Kidney capillary endothelial cell (primary cell): ENCODE measurements around the gene FNDC3B.
"Not testable (repeated sequence)": the region's sequence is repeated elsewhere in the genome, so short reads cannot be mapped to it uniquely, and the experiment has no call there.

Experiments used
- DNase-seq: peaks from one replicate; pipeline ENCODE4 v3.0.0-alpha.2; 2018; ENCODE audit warnings: low spot score

Gene FNDC3B

DNA sequence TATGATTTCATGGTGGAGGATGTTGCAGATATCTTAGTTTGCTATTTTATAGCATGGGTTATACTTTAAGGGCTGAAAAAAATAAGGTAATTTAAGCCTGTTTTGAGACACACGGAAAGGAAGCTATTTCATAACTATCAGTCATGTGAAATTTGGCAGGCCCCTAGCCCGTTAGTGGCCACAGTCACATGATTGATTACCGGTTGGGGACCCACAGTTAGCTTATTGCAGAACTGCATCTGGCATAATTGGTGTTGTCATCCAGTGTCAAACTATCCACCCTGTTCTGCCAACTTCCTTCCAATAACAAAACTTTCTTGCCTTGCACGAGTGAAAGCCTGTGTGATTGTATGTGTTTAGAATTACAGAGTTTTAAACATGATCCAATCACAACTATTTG lies 35.2 kb downstream of the FNDC3B start:
- no peak for DNase-seq

GRCh38 chr3:172076212-172076611 lies 36.8 kb downstream of the FNDC3B start:
- DNase-seq: no peak

GRCh38 chr3:172077197-172077757 lies 37.9 kb downstream of the FNDC3B start:
- no peak for DNase-seq

DNA sequence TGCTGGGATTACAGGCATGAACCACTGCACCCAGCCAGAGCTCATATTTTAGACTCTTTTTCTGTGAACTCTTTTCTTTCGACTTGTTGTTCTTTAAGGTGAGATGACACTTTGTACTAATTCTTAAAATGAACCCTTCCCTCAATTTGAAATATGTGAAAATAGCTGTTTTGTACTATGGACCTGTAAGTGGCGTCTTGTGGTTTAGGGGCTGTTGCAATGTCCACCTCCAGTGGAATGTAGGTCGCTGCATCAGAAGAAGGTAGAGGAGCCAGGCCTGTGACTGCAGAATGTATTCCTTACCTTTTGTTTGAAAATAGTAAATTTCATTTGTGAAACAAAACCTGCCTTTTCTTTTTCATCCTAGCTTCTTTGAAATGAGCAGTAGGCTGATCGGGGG lies 38.9 kb downstream of the FNDC3B start:
- DNase-seq: no peak

DNA sequence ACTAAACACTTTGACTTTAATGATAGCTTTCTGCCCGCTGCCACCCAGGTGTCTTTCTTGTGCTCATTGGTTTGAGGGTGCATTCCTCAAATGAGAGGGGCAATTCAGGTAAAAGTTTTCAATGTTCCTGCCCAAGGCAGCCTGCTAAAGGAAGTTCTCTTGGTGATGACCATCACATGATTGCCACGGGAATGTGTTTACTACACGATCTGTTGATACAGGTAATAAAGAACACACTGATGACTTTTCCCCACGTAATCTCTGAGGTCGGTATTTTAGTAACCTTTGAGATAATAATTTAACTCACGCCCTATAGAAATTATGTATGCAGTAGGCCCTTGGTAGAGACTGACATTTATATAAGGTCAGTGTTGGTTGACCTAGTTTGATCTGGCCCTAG lies 39.3 kb downstream of the FNDC3B start:
- no peak for DNase-seq

DNA sequence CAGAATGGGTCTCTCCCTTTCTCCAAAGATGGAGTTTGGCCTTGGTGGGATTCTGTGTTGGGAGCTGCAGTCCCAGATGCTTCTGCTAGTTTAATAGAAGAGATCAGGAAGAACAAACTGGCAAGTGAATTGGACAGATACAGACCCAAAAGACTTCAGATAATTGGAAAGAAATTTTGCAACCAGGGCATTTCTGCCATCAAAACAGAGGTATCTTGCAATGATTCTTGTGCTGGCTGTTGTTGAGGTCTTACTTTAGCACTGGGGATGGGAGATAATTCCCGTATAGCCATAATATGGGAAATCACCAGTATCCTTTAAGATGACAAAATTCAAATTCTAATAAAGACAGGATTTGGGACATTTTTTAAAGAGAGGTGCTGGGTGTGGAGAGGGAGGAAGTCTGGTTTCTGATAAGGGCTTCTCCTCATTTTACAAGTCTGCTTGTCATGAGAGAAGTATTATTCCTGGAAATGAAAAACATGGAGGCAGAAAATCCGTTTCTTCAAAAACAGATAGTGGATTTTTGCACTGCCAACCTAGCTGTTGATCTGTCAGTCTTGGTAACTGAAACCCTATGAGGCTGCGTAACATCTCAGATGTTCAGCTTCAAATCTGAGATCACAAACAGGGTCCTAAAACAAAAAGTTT lies 40.1 kb downstream of the FNDC3B start:
- no peak for DNase-seq

- DNase-seq: no peak
Observed at GRCh38 chr3:172080503-172080902, 41.1 kb downstream of the FNDC3B start.

- no peak for DNase-seq
Observed at GRCh38 chr3:172082269-172082668, 42.9 kb downstream of the FNDC3B start.

- no peak for DNase-seq
Observed at GRCh38 chr3:172082820-172083513, 43.6 kb downstream of the FNDC3B start.

GRCh38 chr3:172083995-172084409 lies 44.6 kb downstream of the FNDC3B start:
- DNase-seq: no peak

- no peak for DNase-seq
Observed at GRCh38 chr3:172084871-172085556, 45.6 kb downstream of the FNDC3B start.

DNA sequence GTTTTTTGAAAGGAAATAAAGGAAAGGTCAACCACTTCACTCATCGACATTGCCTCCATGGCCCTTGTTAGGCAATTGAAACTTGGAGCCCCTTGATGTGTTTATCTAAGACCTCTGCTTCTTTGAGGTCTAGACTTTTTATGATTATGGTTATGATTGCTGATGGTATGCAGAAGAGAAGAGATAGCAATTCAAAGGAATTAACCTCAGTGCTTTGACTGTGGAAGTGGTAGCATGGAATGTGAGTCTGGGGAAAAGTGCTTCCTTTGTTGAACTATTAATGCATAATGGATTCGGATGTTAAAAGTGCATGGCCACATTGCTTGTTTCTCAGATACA lies 46.1 kb downstream of the FNDC3B start:
- DNase-seq: no peak

- no peak for DNase-seq
Observed at GRCh38 chr3:172086071-172086470, 46.7 kb downstream of the FNDC3B start.

DNA sequence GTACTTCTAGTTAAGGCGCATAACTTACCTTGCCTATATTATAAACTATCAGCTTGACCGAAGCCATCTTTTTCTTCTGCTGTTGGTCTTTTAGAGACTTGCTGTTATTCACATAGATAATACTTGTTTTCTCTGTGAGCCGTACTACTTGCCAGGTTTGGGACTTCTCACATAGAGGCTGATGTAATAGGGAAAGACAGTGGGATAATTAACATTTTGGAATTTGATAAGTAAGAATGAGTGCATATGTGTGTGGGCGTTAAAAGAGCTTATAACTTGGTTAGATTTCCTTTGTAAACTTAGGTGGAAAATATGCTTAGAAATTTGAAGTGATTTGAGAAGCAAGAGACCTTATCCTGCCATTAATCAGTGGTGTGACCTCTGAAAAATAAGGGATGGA lies 47.8 kb downstream of the FNDC3B start:
- DNase-seq: no peak

GRCh38 chr3:172087602-172088580 lies 48.5 kb downstream of the FNDC3B start:
- no peak for DNase-seq

GRCh38 chr3:172089250-172089649 lies 49.9 kb downstream of the FNDC3B start:
- peak; percentile 52 for DNase-seq

- DNase-seq: no peak
Observed at GRCh38 chr3:172090035-172090434, 50.7 kb downstream of the FNDC3B start.

DNA sequence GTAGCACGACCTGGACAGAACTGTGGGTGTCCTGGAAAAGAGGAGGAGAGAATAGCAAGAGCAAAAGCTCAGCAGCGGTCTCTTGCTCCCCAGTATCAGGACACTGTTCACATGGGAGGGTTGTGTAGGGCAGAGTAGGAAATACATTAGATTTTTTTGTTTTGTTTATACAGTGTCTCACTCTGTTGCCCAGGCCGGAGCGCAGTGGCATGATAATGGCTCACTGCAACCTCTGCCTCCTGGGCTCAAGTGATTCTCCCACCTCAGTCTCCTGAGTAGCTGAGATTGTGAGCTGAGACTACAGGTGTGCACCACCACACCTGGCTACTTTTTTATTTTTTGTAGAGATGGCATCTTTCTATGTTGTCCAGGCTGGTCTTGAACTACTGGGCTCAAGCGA lies 53.3 kb downstream of the FNDC3B start:
- no peak for DNase-seq

DNA sequence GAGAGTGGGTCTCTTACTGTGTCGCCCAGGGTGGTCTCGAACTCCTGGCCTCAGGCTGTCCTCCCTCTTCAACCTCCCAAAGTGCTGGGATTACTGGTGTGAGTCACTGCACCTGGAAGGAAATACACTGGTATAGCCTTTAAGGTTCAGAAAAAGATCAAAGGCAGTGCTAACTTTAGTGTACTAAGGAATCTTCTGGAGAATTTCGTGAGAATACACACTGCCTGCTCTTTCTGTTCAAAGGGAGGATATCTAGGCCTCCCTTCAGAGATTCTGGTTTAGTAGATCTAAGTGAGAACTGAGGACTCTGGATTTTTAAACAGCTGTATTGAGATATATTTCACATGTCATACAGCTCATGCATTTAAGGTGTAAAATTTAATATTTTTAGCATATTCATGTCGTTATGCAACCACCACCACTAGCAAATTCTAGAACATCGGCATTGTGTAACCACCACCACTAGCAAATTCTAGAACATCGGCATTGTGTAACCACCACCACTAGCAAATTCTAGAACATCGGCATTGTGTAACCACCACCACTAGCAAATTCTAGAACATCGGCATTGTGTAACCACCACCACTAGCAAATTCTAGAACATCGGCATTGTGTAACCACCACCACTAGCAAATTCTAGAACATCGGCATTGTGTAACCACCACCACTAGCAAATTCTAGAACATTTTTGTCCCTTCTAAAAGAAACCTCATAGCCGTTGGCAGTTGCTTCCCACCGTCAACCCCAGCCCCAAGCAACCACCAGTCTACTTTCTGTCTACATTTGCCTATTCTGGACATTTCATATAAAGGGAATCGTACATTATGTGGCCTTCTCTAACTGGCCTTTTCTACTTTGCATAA lies 54.4 kb downstream of the FNDC3B start:
- not testable (repeated sequence) for DNase-seq

- no peak for DNase-seq
Observed at GRCh38 chr3:172094621-172095557, 55.5 kb downstream of the FNDC3B start.
